Measurements from ENCODE around the gene WNT9A. TPM values are rescaled to one million over a fixed set of nuclear protein-coding genes. Genes with fewer than 3 reads are reported as not detected.
A peak's percentile ranks its signal among the peaks of the same experiment; 100 is the strongest.

WNT9A gene
- total RNA-seq, 1 donor from 2014 or later: 13.8 TPM

Small RNA genes lying within 50 kb of the gene (microRNA-seq; reads per million reads assigned to microRNA genes)
- 20.5 reads per million, percentile 59 among the genes with 10 or more reads in this experiment for gene MIR5008 (ENCODE audit: unreplicated experiment)

Other genes with a start within 250 kb of the WNT9A start
- gene JMJD4, start 212.6 kb downstream of the WNT9A start, total RNA-seq (ENCODE audit: unreplicated experiment): 26.6 TPM
- gene SNAP47, start 212.5 kb downstream of the WNT9A start, total RNA-seq (ENCODE audit: unreplicated experiment): 34.0 TPM
- gene PRSS38, start 132.3 kb downstream of the WNT9A start, total RNA-seq (ENCODE audit: unreplicated experiment): not detected
- gene WNT3A, start 59.1 kb upstream of the WNT9A start, total RNA-seq (ENCODE audit: unreplicated experiment): not detected
- gene ARF1, start 134.8 kb upstream of the WNT9A start, total RNA-seq (ENCODE audit: unreplicated experiment): 222 TPM
- 21.9 TPM for gene C1orf35, start 155.4 kb upstream of the WNT9A start, total RNA-seq (ENCODE audit: unreplicated experiment)
- gene MRPL55, start 161.4 kb upstream of the WNT9A start, total RNA-seq (ENCODE audit: unreplicated experiment): 61.5 TPM
- 128 TPM for gene GUK1, start 192.3 kb upstream of the WNT9A start, total RNA-seq (ENCODE audit: unreplicated experiment)
- 3.0 TPM for gene GJC2, start 202.0 kb upstream of the WNT9A start, total RNA-seq (ENCODE audit: unreplicated experiment)
- 7.7 TPM for gene IBA57, start 217.9 kb upstream of the WNT9A start, total RNA-seq (ENCODE audit: unreplicated experiment)

All from glutamatergic neuron (in vitro differentiated cells).